Measurements from ENCODE around the gene CACNB1.

The CACNB1 gene

DNA sequence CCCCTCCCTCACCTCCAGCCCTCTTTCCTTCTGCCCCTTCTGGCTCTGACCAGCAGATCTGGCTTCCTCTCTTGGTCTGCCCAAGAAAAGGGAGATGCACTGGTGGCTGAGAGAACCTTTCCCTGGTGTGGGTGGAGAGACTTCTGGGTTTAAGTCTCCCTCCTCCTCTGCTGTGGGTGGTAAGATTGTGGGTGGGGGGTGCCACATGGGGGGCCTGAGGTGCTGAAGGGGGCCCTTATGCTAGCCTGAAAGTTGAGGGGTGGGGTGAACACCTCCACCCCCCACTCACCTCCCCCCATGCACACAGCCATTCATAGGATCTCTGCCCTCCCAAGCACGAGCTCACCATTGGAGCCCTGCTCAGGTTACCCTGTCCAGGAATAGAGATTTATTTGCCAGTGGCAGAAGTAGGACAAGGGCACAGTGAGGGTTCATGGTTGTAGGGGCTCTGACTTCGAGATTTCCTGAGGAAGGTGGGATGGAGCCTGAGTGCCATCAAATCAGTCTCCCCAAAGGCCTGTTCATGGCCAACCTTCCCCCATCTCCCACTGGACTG, 30.0 kb upstream of the CACNB1 start:
- no peak for ATAC-seq
- TF ChIP-seq, protein P1, sequence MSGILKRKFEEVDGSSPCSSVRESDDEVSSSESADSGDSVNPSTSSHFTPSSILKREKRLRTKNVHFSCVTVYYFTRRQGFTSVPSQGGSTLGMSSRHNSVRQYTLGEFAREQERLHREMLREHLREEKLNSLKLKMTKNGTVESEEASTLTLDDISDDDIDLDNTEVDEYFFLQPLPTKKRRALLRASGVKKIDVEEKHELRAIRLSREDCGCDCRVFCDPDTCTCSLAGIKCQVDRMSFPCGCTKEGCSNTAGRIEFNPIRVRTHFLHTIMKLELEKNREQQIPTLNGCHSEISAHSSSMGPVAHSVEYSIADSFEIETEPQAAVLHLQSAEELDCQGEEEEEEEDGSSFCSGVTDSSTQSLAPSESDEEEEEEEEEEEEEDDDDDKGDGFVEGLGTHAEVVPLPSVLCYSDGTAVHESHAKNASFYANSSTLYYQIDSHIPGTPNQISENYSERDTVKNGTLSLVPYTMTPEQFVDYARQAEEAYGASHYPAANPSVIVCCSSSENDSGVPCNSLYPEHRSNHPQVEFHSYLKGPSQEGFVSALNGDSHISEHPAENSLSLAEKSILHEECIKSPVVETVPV (CRISPR knock-in tag; IDR thresholded peaks at IDR 0.05), result no peak
- TF ChIP-seq ESRRG (CRISPR knock-in tag; IDR thresholded peaks at IDR 0.05), result no peak

DNA sequence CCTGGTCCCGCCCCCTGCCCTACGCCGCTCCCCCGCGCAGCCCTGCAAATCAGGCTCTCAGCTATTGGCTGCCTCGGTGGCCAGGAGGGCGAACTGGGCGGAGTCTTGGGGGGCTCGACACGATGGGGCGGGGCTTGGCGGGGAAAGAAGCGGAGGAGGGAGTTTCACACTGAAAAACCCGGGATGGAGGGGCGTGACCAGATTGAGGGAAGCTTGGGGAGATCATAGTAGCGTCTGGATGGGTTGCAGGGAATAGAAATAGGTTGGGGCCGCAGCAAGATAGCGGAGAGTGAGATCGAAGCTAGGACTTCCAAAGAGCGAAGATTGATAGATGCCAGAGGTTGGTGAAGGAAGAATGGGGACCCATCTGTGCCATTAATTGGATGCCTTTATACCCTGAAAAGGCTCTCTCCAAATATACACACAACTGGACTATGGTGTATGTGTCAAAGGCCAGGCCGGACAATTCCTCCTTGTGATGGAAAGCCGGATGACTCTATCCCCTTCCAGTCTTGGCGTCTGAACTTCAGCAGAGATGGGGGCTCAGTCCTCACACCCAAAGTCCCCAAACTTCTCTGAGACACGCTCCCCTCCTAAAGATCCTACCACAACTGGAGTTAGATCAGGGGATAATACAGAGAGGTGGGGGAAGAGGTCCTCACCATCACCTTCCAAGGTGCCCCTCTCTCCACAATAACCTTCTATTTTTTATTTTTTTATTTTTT, 28.7 kb upstream of the CACNB1 start:
- peak; percentile 82 for ATAC-seq
- TF ChIP-seq ZNF565 (CRISPR knock-in tag; conservative IDR thresholded peaks at IDR 0.05; ENCODE audit: low read depth), result no peak
- TF ChIP-seq ZFP30 (CRISPR knock-in tag; IDR thresholded peaks at IDR 0.05), result no peak
- no peak for TF ChIP-seq TOX (CRISPR knock-in tag; IDR thresholded peaks at IDR 0.05; ENCODE audit: borderline replicate concordance)
- TF ChIP-seq ZNF70 (CRISPR knock-in tag; IDR thresholded peaks at IDR 0.05), result no peak
- no peak for TF ChIP-seq RARB (CRISPR knock-in tag; IDR thresholded peaks at IDR 0.05)
- no peak for TF ChIP-seq ESRRG (CRISPR knock-in tag; IDR thresholded peaks at IDR 0.05)
- no peak for TF ChIP-seq PPARA (CRISPR knock-in tag; IDR thresholded peaks at IDR 0.05; ENCODE audit: borderline replicate concordance)
- TF ChIP-seq ZFP3 (CRISPR knock-in tag; IDR thresholded peaks at IDR 0.05), result no peak
- TF ChIP-seq, protein P1 (CRISPR knock-in tag; IDR thresholded peaks at IDR 0.05), result no peak
- no peak for TF ChIP-seq GLIS3 (CRISPR knock-in tag; IDR thresholded peaks at IDR 0.05)

DNA sequence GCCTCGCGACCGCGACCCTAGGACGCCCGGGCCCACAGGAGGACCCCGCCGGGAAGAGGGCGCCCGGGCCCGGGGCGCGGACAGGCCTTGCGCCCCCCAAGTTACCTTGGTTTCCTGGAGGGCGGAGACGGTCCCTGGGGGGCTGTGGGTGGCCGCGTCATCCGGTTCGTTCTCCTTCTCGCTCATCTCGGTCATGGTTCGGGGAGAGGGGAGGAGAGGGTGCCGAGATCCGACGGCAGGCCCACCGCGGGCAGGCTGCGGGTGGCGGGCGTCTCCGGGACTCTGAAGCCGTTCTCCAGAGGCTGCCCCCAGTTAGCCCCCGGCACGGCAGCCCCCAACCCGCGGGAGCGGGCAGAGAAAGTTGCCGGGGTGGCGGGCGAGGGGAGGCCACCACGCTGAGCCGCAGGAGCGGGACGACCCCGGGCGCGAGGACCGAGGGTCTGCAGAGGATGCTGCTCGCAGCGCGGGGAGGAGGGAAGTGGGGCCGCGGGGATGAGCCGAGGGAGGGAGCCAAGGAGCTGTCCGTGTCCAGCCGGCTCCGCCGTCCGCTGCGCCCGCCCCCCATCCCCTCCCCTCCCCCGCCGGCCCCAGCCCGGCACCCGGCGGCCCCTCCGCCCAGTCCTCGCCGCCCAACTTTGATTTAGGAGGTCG, 28.0 kb upstream of the CACNB1 start, which contains the start of gene STAC2:
TSS of gene STAC2 (minus strand) at position 638 of the 651 bp plus-strand sequence. CDS start at position 195, 443 bp downstream.
- peak; percentile 50 for ATAC-seq

DNA sequence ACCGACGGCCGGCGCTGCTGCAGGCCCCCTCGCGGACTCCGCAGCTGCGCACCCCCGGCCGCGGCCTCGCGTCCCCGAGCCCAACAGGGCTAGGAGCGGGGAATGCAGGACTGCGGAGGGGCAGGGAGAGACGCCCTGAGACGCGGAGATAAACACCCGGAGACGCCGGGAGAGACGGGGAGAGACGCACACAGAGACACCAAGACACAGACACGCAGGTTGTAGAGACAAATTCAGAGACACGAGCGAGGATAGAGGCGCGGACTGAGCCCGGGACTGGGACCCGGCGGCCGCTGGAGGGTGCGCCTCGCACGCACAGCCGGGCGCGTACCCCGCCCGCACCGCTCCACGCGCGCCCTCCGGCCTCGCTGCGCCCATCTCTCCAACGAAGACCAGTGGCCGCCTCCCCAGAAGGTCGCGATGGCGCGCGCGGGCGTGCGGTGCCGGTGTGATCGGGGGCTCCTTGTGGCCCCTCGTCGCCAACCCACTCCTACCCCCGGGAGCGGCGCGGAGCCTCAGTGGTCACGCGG, 27.4 kb upstream of the CACNB1 start:
- ATAC-seq, result peak; percentile 10; the same call in 1 of the 3 replicates
- no peak for TF ChIP-seq SNAI2 (CRISPR knock-in tag; IDR thresholded peaks at IDR 0.05)
- no peak for TF ChIP-seq PPARA (CRISPR knock-in tag; IDR thresholded peaks at IDR 0.05; ENCODE audit: borderline replicate concordance)
- no peak for TF ChIP-seq ISL1 (CRISPR knock-in tag; IDR thresholded peaks at IDR 0.05)
- TF ChIP-seq ZNF70 (CRISPR knock-in tag; IDR thresholded peaks at IDR 0.05), result no peak
- no peak for TF ChIP-seq RARB (CRISPR knock-in tag; IDR thresholded peaks at IDR 0.05)
- TF ChIP-seq, protein P2, sequence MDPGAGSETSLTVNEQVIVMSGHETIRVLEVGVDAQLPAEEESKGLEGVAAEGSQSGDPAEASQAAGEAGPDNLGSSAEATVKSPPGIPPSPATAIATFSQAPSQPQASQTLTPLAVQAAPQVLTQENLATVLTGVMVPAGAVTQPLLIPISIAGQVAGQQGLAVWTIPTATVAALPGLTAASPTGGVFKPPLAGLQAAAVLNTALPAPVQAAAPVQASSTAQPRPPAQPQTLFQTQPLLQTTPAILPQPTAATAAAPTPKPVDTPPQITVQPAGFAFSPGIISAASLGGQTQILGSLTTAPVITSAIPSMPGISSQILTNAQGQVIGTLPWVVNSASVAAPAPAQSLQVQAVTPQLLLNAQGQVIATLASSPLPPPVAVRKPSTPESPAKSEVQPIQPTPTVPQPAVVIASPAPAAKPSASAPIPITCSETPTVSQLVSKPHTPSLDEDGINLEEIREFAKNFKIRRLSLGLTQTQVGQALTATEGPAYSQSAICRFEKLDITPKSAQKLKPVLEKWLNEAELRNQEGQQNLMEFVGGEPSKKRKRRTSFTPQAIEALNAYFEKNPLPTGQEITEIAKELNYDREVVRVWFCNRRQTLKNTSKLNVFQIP (CRISPR knock-in tag; IDR thresholded peaks at IDR 0.05; ENCODE audit: borderline replicate concordance, low read depth), result no peak
- TF ChIP-seq, protein P3, sequence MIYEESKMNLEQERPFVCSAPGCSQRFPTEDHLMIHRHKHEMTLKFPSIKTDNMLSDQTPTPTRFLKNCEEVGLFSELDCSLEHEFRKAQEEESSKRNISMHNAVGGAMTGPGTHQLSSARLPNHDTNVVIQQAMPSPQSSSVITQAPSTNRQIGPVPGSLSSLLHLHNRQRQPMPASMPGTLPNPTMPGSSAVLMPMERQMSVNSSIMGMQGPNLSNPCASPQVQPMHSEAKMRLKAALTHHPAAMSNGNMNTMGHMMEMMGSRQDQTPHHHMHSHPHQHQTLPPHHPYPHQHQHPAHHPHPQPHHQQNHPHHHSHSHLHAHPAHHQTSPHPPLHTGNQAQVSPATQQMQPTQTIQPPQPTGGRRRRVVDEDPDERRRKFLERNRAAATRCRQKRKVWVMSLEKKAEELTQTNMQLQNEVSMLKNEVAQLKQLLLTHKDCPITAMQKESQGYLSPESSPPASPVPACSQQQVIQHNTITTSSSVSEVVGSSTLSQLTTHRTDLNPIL (CRISPR knock-in tag; IDR thresholded peaks at IDR 0.05; ENCODE audit: low read depth), result no peak
- TF ChIP-seq TOX (CRISPR knock-in tag; IDR thresholded peaks at IDR 0.05; ENCODE audit: borderline replicate concordance), result no peak
- TF ChIP-seq, protein P4, sequence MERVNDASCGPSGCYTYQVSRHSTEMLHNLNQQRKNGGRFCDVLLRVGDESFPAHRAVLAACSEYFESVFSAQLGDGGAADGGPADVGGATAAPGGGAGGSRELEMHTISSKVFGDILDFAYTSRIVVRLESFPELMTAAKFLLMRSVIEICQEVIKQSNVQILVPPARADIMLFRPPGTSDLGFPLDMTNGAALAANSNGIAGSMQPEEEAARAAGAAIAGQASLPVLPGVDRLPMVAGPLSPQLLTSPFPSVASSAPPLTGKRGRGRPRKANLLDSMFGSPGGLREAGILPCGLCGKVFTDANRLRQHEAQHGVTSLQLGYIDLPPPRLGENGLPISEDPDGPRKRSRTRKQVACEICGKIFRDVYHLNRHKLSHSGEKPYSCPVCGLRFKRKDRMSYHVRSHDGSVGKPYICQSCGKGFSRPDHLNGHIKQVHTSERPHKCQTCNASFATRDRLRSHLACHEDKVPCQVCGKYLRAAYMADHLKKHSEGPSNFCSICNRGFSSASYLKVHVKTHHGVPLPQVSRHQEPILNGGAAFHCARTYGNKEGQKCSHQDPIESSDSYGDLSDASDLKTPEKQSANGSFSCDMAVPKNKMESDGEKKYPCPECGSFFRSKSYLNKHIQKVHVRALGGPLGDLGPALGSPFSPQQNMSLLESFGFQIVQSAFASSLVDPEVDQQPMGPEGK (CRISPR knock-in tag; IDR thresholded peaks at IDR 0.05; ENCODE audit: borderline replicate concordance), result no peak
- TF ChIP-seq ZFP30 (CRISPR knock-in tag; IDR thresholded peaks at IDR 0.05), result no peak

More for the DNA sequence above, 28.0 kb upstream of the CACNB1 start, which contains the start of gene STAC2:
- no peak for TF ChIP-seq SNAI2 (CRISPR knock-in tag; IDR thresholded peaks at IDR 0.05)
- no peak for TF ChIP-seq CSDC2 (CRISPR knock-in tag; IDR thresholded peaks at IDR 0.05)
- TF ChIP-seq, protein P5, sequence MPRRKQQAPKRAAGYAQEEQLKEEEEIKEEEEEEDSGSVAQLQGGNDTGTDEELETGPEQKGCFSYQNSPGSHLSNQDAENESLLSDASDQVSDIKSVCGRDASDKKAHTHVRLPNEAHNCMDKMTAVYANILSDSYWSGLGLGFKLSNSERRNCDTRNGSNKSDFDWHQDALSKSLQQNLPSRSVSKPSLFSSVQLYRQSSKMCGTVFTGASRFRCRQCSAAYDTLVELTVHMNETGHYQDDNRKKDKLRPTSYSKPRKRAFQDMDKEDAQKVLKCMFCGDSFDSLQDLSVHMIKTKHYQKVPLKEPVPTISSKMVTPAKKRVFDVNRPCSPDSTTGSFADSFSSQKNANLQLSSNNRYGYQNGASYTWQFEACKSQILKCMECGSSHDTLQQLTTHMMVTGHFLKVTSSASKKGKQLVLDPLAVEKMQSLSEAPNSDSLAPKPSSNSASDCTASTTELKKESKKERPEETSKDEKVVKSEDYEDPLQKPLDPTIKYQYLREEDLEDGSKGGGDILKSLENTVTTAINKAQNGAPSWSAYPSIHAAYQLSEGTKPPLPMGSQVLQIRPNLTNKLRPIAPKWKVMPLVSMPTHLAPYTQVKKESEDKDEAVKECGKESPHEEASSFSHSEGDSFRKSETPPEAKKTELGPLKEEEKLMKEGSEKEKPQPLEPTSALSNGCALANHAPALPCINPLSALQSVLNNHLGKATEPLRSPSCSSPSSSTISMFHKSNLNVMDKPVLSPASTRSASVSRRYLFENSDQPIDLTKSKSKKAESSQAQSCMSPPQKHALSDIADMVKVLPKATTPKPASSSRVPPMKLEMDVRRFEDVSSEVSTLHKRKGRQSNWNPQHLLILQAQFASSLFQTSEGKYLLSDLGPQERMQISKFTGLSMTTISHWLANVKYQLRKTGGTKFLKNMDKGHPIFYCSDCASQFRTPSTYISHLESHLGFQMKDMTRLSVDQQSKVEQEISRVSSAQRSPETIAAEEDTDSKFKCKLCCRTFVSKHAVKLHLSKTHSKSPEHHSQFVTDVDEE (CRISPR knock-in tag; IDR thresholded peaks at IDR 0.05), result no peak
- TF ChIP-seq ZNF565 (CRISPR knock-in tag; conservative IDR thresholded peaks at IDR 0.05; ENCODE audit: low read depth), result no peak

Data from SK-N-SH treated with all-trans-retinoic acid at 6 μM for 48 hours (cell line).